ENCODE measurements around the gene CUL2.

- TF ChIP-seq CTCF (conservative IDR thresholded peaks at IDR 0.05 in 1 of 2, IDR thresholded peaks at IDR 0.05 in 1 of 2; ENCODE audit: extremely low read depth in 1 of 2, insufficient read depth in 1 of 2, low read depth in 1 of 2, low read length in 2 of 2) = no peak
- no peak for TF ChIP-seq EZH2 (IDR thresholded peaks at IDR 0.05; ENCODE audit: borderline replicate concordance, low read length)
Measured at GRCh38 chr10:35037104-35037503, 53.0 kb downstream of the CUL2 start.

Measured in mammary epithelial cell (primary cell).